ENCODE results near the gene ST6GAL1. TPM values are rescaled to one million over a fixed set of nuclear protein-coding genes. Genes with fewer than 3 reads are reported as not detected.
"Not testable (repeated sequence)": the region's sequence is repeated elsewhere in the genome, so short reads cannot be mapped to it uniquely, and the experiment has no call there.

The ST6GAL1 gene
- total RNA-seq, 1 donor from 2014 or later = 35.0 TPM

GRCh38 chr3:186994000-186994955 is 64.0 kb downstream of the ST6GAL1 start:
- no peak for DNase-seq (ENCODE audit: low spot score)

GRCh38 chr3:186996356-186996755 is 66.0 kb downstream of the ST6GAL1 start:
- DNase-seq (ENCODE audit: low spot score) = no peak

GRCh38 chr3:186997061-186997460 is 66.7 kb downstream of the ST6GAL1 start:
- no peak for DNase-seq (ENCODE audit: low spot score)

- no peak for DNase-seq (ENCODE audit: low spot score)
Measured at GRCh38 chr3:186997473-186997939, 67.2 kb downstream of the ST6GAL1 start.

DNA sequence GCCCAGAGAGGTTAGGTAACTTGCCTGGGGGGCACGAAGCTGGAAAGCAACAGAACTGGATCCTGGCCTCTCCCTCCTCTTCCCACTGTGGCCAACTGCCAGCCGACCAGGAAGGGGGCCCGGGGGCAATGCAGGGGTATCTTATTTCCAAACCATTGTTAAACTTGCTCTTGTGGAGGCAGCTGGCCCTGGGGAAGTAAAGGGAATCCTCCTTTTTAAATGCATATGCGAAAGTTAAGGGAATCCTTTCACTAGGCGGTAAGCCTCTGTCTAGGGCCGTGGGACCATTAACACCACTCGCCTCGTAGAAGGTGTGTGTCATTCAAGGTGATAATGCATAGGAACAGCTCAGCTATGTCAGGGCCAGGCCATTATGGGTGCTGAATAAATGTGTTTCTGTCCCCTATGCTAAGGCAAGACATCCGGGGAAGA is 68.6 kb downstream of the ST6GAL1 start:
- no peak for DNase-seq (ENCODE audit: low spot score)

GRCh38 chr3:187000711-187001151 is 70.4 kb downstream of the ST6GAL1 start:
- DNase-seq (ENCODE audit: low spot score) = no peak

DNA sequence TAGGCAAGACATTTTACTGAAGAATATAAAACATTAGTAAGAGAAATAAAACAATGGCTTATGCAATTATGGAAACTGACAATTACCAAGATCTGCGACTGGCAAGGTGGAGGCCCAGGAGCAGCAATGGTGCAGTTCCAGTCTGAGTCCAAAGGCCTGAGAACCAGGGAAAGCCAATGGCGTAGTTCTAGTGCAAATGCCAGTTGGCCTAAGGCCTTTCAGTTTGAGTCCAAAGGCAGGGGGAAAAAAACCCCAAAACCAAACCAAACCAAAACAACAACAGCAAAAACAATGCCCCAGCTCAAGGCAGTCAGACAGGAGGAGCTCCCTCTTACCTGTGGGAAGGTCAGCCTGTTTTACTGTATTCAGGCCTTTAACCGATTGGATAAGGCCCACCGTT is 72.6 kb downstream of the ST6GAL1 start:
- no peak for DNase-seq (ENCODE audit: low spot score)

GRCh38 chr3:187005827-187006481 is 75.6 kb downstream of the ST6GAL1 start:
- DNase-seq (ENCODE audit: low spot score) = no peak

GRCh38 chr3:187006864-187007630 is 76.7 kb downstream of the ST6GAL1 start:
- no peak for DNase-seq (ENCODE audit: low spot score)

GRCh38 chr3:187010382-187010781 is 80.1 kb downstream of the ST6GAL1 start:
- not testable (repeated sequence) for DNase-seq (ENCODE audit: low spot score)

- DNase-seq (ENCODE audit: low spot score) = no peak
Measured at GRCh38 chr3:187011915-187012314, 81.6 kb downstream of the ST6GAL1 start.

DNA sequence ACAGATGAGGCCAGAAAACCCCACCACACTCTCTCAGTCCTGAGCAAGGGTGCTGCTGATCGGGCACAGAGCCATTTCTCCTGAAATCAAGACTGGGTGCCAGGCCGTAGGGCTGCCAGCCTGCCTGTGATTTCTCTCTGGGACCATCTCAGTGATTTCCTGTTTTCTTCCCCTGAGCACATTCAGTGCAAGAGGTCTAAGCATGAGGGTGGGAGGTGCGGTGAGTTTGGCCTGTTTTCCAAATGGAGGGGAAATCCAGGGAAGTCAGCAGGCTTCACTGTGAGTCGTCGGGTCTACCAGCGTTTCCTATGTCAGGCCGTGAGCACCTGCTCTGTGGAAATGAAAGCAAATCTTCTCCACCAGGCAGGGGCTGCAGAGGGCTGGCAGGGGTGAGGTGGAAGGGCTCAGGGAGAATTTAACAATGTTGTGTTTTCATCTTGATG is 82.3 kb downstream of the ST6GAL1 start:
- DNase-seq (ENCODE audit: low spot score) = no peak

GRCh38 chr3:187013159-187013716 is 82.9 kb downstream of the ST6GAL1 start:
- DNase-seq (ENCODE audit: low spot score) = no peak

- no peak for DNase-seq (ENCODE audit: low spot score)
Measured at GRCh38 chr3:187014417-187014864, 84.1 kb downstream of the ST6GAL1 start.

- no peak for DNase-seq (ENCODE audit: low spot score)
Measured at GRCh38 chr3:187015903-187016638, 85.7 kb downstream of the ST6GAL1 start.

DNA sequence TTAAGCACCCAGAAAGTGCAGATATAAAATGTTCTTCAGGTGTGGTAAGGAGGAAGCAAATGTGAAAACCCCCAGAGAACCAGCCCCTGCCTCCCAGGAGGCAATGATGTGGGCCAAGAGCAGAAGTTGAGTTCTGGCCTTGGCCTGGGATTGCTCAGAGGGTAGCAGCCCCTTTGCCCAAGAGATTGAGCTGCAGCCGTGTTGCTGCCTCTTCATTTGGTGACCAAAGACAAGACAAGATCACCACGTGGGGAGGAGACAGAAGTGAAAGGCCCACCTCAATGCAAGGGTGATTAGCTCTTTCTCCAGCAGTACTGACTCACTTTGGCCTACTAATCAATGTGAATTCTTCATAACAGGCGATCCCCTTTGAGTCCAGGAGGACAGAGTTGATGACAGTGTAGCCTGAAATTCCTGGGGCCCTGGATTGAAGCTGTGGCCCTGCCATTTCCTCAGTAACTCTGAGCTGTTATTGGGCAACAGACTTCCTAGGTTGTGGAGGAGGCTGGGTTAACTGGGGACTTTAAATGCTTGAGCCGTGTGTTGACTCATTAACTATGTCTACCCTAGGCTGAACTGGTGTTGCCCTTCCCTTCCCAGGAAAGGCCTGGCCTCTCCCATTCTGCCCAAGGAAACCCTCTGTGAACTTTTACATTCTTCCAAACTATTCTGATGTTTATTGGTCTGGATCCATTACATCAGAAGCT is 86.5 kb downstream of the ST6GAL1 start:
- DNase-seq (ENCODE audit: low spot score) = no peak

DNA sequence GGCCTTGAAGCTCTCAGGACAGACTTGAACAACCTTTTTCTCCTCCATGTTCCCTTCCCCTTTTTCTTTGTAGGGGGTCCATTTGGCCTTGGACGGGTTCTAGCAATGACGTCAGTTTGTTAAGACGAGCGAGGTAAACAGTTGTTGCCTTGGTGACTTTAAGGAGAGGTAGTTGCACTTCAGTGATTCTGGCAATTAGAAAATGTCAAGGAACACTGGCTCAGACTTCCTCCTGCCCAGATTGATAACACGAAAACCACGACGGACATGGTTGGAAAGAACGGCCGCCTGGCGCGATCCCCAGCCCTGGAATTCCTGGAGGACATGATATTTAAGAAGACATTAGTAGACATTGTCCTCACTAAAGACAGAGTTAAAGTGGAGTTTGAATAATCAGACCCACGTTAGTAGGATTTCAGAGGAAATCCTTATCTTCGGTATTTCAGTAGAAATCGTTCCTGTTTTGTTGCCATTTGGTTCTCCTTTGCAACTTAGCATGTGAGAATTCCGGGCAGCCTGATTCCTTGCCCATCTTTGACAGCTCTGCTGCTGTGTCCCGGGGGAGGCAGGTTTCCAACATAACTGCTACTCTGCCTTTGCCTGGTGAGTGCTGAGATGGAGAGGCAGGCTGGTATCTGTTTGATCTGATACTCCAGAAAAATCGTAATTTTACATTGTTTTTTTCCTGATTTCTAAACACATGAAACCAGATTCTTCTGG is 87.3 kb downstream of the ST6GAL1 start:
- no peak for DNase-seq (ENCODE audit: low spot score)

- no peak for DNase-seq (ENCODE audit: low spot score)
Measured at GRCh38 chr3:187019542-187020072, 89.3 kb downstream of the ST6GAL1 start.

DNA sequence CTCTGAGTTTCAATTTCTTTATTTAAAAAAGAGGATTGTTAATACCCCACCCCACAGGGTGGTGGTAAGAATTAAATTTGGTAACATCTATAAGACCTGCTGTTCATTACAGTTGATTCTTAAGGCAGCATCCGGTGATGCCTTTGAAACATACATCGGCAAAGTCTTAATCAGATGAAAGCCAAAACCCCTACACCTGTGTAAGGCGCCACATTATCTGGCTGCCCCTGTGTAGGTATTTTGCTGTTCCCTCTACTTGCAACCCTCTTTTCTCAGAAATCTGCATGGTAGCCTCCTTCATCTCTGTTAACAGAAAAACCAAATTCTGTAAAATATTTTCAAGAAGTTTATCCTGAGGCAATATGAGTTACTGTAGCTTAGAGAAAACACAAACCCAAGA is 90.0 kb downstream of the ST6GAL1 start:
- DNase-seq (ENCODE audit: low spot score) = no peak
